Measurements from ENCODE around the gene TMEM119.
"Not testable (repeated sequence)": the region's sequence is repeated elsewhere in the genome, so short reads cannot be mapped to it uniquely, and the experiment has no call there.

TMEM119 gene

GRCh38 chr12:108634341-108634751 is 36.5 kb upstream of the TMEM119 start:
- no peak for FAIRE-seq

- FAIRE-seq: no peak
Observed at GRCh38 chr12:108633534-108634248, 35.8 kb upstream of the TMEM119 start, which contains the start of gene SELPLG. Gene SELPLG, minus strand, starts transcription at chr12:108633894. Its CDS starts 9,587 bp downstream, at chr12:108624307.

- no peak for FAIRE-seq
Observed at GRCh38 chr12:108633081-108633533, 35.2 kb upstream of the TMEM119 start.

- FAIRE-seq: not testable (repeated sequence)
Observed at GRCh38 chr12:108631261-108631660, 33.4 kb upstream of the TMEM119 start.

GRCh38 chr12:108630481-108631207 is 32.8 kb upstream of the TMEM119 start:
- no peak for FAIRE-seq

GRCh38 chr12:108629824-108630476 is 32.1 kb upstream of the TMEM119 start:
- no peak for FAIRE-seq

GRCh38 chr12:108629151-108629550 is 31.3 kb upstream of the TMEM119 start:
- FAIRE-seq: no peak

- no peak for FAIRE-seq
Observed at GRCh38 chr12:108627134-108627920, 29.4 kb upstream of the TMEM119 start.

- no peak for FAIRE-seq
Observed at GRCh38 chr12:108625228-108625627, 27.3 kb upstream of the TMEM119 start.

GRCh38 chr12:108623577-108623976 is 25.7 kb upstream of the TMEM119 start:
- FAIRE-seq: no peak

GRCh38 chr12:108622921-108623514 is 25.1 kb upstream of the TMEM119 start:
- no peak for FAIRE-seq

- FAIRE-seq: no peak
Observed at GRCh38 chr12:108622421-108622820, 24.5 kb upstream of the TMEM119 start.

GRCh38 chr12:108621161-108621560 is 23.3 kb upstream of the TMEM119 start:
- no peak for FAIRE-seq

- FAIRE-seq: no peak
Observed at GRCh38 chr12:108620236-108620879, 22.5 kb upstream of the TMEM119 start.

- FAIRE-seq: no peak
Observed at GRCh38 chr12:108619369-108620160, 21.7 kb upstream of the TMEM119 start.

- not testable (repeated sequence) for FAIRE-seq
Observed at GRCh38 chr12:108618953-108619274, 21.0 kb upstream of the TMEM119 start.

GRCh38 chr12:108618079-108618952 is 20.4 kb upstream of the TMEM119 start:
- no peak for FAIRE-seq

- FAIRE-seq: no peak
Observed at GRCh38 chr12:108616941-108617858, 19.3 kb upstream of the TMEM119 start.

- no peak for FAIRE-seq
Observed at GRCh38 chr12:108616359-108616758, 18.5 kb upstream of the TMEM119 start.
